ENCODE results near the gene COX8A. TPM values are rescaled to one million over a fixed set of nuclear protein-coding genes. Genes with fewer than 3 reads are reported as not detected.

The COX8A gene
- polyA plus RNA-seq, 2 donors = 737 to 1,011 TPM

DNA sequence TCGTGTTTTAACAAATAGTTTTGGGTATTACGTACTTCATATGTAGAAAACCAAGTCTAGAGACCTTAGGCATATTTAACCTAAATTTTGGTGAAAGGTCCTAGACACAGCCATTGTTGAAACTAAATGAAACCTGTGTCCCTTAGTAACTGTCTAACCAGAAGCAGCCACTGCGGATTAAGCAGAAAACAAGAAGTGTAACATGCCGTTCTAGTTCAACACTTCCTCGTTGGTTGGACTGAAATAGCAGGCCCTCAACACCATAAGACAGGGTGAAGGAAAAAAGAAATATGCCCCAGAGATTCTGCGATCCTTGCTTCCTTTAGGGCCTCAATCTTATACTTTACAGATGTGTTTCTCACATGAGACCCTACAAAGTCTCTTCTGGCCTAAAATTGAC lies 33.6 kb upstream of the COX8A start:
- peaks cover 0 to 17% of the 10 kb centered on the region in 2 donors for H3K4me1 ChIP-seq (ENCODE audit: control insufficient read depth in 2 of 2, insufficient read depth in 2 of 2, low read length in 1 of 2)
- no peak overlapping the region for H3K4me3 ChIP-seq (ENCODE audit: low read depth in 1 of 2, low read length in 2 of 2)
- H3K36me3 ChIP-seq (ENCODE audit: control insufficient read depth in 2 of 2, insufficient read depth in 2 of 2, low read length in 1 of 2) = peaks cover 0 to 3% of the 10 kb centered on the region in 2 donors
- no peaks in the 10 kb centered on the region for H3K27me3 ChIP-seq (ENCODE audit: control insufficient read depth in 1 of 2, insufficient read depth in 2 of 2, low read length in 2 of 2)
- H3K9me3 ChIP-seq (ENCODE audit: control insufficient read depth in 2 of 2, insufficient read depth in 1 of 2, low read depth in 1 of 2, low read length in 1 of 2) = no peaks in the 10 kb centered on the region
- WGBS, 2 donors = 71 to 77% methylated on average over 6 of the region's 6 CpGs
- no peak overlapping the region for H3K27ac ChIP-seq (ENCODE audit: low read depth in 2 of 2, low read length in 1 of 2)

DNA sequence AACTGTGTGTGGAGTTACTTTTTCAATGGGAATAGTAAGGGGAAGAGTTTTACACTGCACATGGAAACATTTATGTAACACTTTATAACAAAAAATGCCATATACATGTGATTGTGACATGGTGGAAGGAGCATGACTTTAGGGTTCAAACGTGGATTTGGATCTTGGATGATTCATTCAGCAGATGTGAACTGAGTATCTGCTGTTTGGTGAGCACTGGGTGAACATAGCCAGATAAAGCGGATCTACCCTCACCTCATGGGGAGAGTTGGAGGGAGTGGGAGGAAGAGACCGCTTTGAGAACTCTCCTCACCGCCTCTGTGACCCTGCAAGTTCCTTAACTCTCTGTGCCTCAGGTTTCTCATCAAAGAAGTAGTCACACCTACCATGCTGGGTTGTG lies 32.5 kb upstream of the COX8A start:
- Histone ChIP-seq H3K27ac (ENCODE audit: low read depth in 2 of 2, low read length in 1 of 2) (no peak overlapping the region), H3K9me3 (ENCODE audit: control insufficient read depth in 2 of 2, insufficient read depth in 1 of 2, low read depth in 1 of 2, low read length in 1 of 2) (no peaks in the 10 kb centered on the region), H3K36me3 (ENCODE audit: control insufficient read depth in 2 of 2, insufficient read depth in 2 of 2, low read length in 1 of 2) (peaks cover 0 to 9% of the 10 kb centered on the region in 2 donors), H3K4me3 (ENCODE audit: low read depth in 1 of 2, low read length in 2 of 2) (no peak overlapping the region), H3K4me1 (ENCODE audit: control insufficient read depth in 2 of 2, insufficient read depth in 2 of 2, low read length in 1 of 2) (peaks cover 0 to 17% of the 10 kb centered on the region in 2 donors), H3K27me3 (ENCODE audit: control insufficient read depth in 1 of 2, insufficient read depth in 2 of 2, low read length in 2 of 2) (no peaks in the 10 kb centered on the region)
- WGBS, 2 donors = 79 to 83% methylated on average over 4 of the region's 4 CpGs

GRCh38 chr11:63942803-63943202 lies 31.6 kb upstream of the COX8A start:
- no peak overlapping the region for H3K4me3 ChIP-seq (ENCODE audit: low read depth in 1 of 2, low read length in 2 of 2)
- H3K9me3 ChIP-seq (ENCODE audit: control insufficient read depth in 2 of 2, insufficient read depth in 1 of 2, low read depth in 1 of 2, low read length in 1 of 2) = no peaks in the 10 kb centered on the region
- 82 to 90% methylated on average over 3 of the region's 3 CpGs for WGBS, 2 donors
- peaks cover 0 to 9% of the 10 kb centered on the region in 2 donors for H3K36me3 ChIP-seq (ENCODE audit: control insufficient read depth in 2 of 2, insufficient read depth in 2 of 2, low read length in 1 of 2)
- H3K27me3 ChIP-seq (ENCODE audit: control insufficient read depth in 1 of 2, insufficient read depth in 2 of 2, low read length in 2 of 2) = no peaks in the 10 kb centered on the region
- H3K27ac ChIP-seq (ENCODE audit: low read depth in 2 of 2, low read length in 1 of 2) = no peak overlapping the region
- H3K4me1 ChIP-seq (ENCODE audit: control insufficient read depth in 2 of 2, insufficient read depth in 2 of 2, low read length in 1 of 2) = peaks cover 0 to 17% of the 10 kb centered on the region in 2 donors

GRCh38 chr11:63944987-63945386 lies 29.4 kb upstream of the COX8A start:
- no peaks in the 10 kb centered on the region for H3K27me3 ChIP-seq (ENCODE audit: control insufficient read depth in 1 of 2, insufficient read depth in 2 of 2, low read length in 2 of 2)
- no peaks in the 10 kb centered on the region for H3K9me3 ChIP-seq (ENCODE audit: control insufficient read depth in 2 of 2, insufficient read depth in 1 of 2, low read depth in 1 of 2, low read length in 1 of 2)
- 35 to 57% methylated on average over 8 of the region's 8 CpGs for WGBS, 2 donors
- peaks cover 0 to 9% of the 10 kb centered on the region in 2 donors for H3K36me3 ChIP-seq (ENCODE audit: control insufficient read depth in 2 of 2, insufficient read depth in 2 of 2, low read length in 1 of 2)
- peaks cover 0 to 13% of the 10 kb centered on the region in 2 donors for H3K4me1 ChIP-seq (ENCODE audit: control insufficient read depth in 2 of 2, insufficient read depth in 2 of 2, low read length in 1 of 2)
- peak overlapping the region in 1 of 2 donors; percentile 56 for H3K27ac ChIP-seq (ENCODE audit: low read depth in 2 of 2, low read length in 1 of 2)
- H3K4me3 ChIP-seq (ENCODE audit: low read depth in 1 of 2, low read length in 2 of 2) = no peak overlapping the region

- Histone ChIP-seq H3K9me3 (ENCODE audit: control insufficient read depth in 2 of 2, insufficient read depth in 1 of 2, low read depth in 1 of 2, low read length in 1 of 2) (no peaks in the 10 kb centered on the region), H3K27ac (ENCODE audit: low read depth in 2 of 2, low read length in 1 of 2) (peak overlapping the region in 1 of 2 donors; percentile 5)
Measured at GRCh38 chr11:63945477-63946163, 28.8 kb upstream of the COX8A start.

GRCh38 chr11:63951779-63952536 lies 22.5 kb upstream of the COX8A start:
- Histone ChIP-seq H3K27ac (ENCODE audit: low read depth in 2 of 2, low read length in 1 of 2) (peak overlapping the region; percentile 78 to 88), H3K4me3 (ENCODE audit: low read depth in 1 of 2, low read length in 2 of 2) (no peak overlapping the region), H3K27me3 (ENCODE audit: control insufficient read depth in 1 of 2, insufficient read depth in 2 of 2, low read length in 2 of 2) (no peaks in the 10 kb centered on the region), H3K4me1 (ENCODE audit: control insufficient read depth in 2 of 2, insufficient read depth in 2 of 2, low read length in 1 of 2) (peaks cover 0 to 8% of the 10 kb centered on the region in 2 donors), H3K9me3 (ENCODE audit: control insufficient read depth in 2 of 2, insufficient read depth in 1 of 2, low read depth in 1 of 2, low read length in 1 of 2) (no peaks in the 10 kb centered on the region), H3K36me3 (ENCODE audit: control insufficient read depth in 2 of 2, insufficient read depth in 2 of 2, low read length in 1 of 2) (peaks cover 8 to 18% of the 10 kb centered on the region in 2 donors)
- WGBS, 2 donors = 45 to 56% methylated on average over 20 of the region's 20 CpGs

More at GRCh38 chr11:63945477-63946163, 28.8 kb upstream of the COX8A start:
- 32 to 39% methylated on average over 14 of the region's 14 CpGs for WGBS, 2 donors
- Histone ChIP-seq H3K4me3 (ENCODE audit: low read depth in 1 of 2, low read length in 2 of 2) (no peak overlapping the region), H3K36me3 (ENCODE audit: control insufficient read depth in 2 of 2, insufficient read depth in 2 of 2, low read length in 1 of 2) (peaks cover 0 to 9% of the 10 kb centered on the region in 2 donors), H3K4me1 (ENCODE audit: control insufficient read depth in 2 of 2, insufficient read depth in 2 of 2, low read length in 1 of 2) (peaks cover 0 to 13% of the 10 kb centered on the region in 2 donors), H3K27me3 (ENCODE audit: control insufficient read depth in 1 of 2, insufficient read depth in 2 of 2, low read length in 2 of 2) (no peaks in the 10 kb centered on the region)

- peak overlapping the region; percentile 78 to 88 for H3K27ac ChIP-seq (ENCODE audit: low read depth in 2 of 2, low read length in 1 of 2)
- no peaks in the 10 kb centered on the region for H3K9me3 ChIP-seq (ENCODE audit: control insufficient read depth in 2 of 2, insufficient read depth in 1 of 2, low read depth in 1 of 2, low read length in 1 of 2)
- peaks cover 8 to 18% of the 10 kb centered on the region in 2 donors for H3K36me3 ChIP-seq (ENCODE audit: control insufficient read depth in 2 of 2, insufficient read depth in 2 of 2, low read length in 1 of 2)
- H3K27me3 ChIP-seq (ENCODE audit: control insufficient read depth in 1 of 2, insufficient read depth in 2 of 2, low read length in 2 of 2) = no peaks in the 10 kb centered on the region
- peaks cover 0 to 9% of the 10 kb centered on the region in 2 donors for H3K4me1 ChIP-seq (ENCODE audit: control insufficient read depth in 2 of 2, insufficient read depth in 2 of 2, low read length in 1 of 2)
- 63 to 81% methylated on average over 4 of the region's 4 CpGs for WGBS, 2 donors
- H3K4me3 ChIP-seq (ENCODE audit: low read depth in 1 of 2, low read length in 2 of 2) = no peak overlapping the region
Measured at GRCh38 chr11:63952570-63952969, 21.9 kb upstream of the COX8A start.

- Histone ChIP-seq H3K27ac (ENCODE audit: low read depth in 2 of 2, low read length in 1 of 2) (no peak overlapping the region), H3K36me3 (ENCODE audit: control insufficient read depth in 2 of 2, insufficient read depth in 2 of 2, low read length in 1 of 2) (peaks cover 8 to 18% of the 10 kb centered on the region in 2 donors), H3K27me3 (ENCODE audit: control insufficient read depth in 1 of 2, insufficient read depth in 2 of 2, low read length in 2 of 2) (no peaks in the 10 kb centered on the region), H3K9me3 (ENCODE audit: control insufficient read depth in 2 of 2, insufficient read depth in 1 of 2, low read depth in 1 of 2, low read length in 1 of 2) (no peaks in the 10 kb centered on the region), H3K4me1 (ENCODE audit: control insufficient read depth in 2 of 2, insufficient read depth in 2 of 2, low read length in 1 of 2) (peaks cover 0 to 15% of the 10 kb centered on the region in 2 donors), H3K4me3 (ENCODE audit: low read depth in 1 of 2, low read length in 2 of 2) (no peak overlapping the region)
- 52 to 71% methylated on average over 5 of the region's 5 CpGs for WGBS, 2 donors
Measured at GRCh38 chr11:63958008-63958407, 16.4 kb upstream of the COX8A start.

DNA sequence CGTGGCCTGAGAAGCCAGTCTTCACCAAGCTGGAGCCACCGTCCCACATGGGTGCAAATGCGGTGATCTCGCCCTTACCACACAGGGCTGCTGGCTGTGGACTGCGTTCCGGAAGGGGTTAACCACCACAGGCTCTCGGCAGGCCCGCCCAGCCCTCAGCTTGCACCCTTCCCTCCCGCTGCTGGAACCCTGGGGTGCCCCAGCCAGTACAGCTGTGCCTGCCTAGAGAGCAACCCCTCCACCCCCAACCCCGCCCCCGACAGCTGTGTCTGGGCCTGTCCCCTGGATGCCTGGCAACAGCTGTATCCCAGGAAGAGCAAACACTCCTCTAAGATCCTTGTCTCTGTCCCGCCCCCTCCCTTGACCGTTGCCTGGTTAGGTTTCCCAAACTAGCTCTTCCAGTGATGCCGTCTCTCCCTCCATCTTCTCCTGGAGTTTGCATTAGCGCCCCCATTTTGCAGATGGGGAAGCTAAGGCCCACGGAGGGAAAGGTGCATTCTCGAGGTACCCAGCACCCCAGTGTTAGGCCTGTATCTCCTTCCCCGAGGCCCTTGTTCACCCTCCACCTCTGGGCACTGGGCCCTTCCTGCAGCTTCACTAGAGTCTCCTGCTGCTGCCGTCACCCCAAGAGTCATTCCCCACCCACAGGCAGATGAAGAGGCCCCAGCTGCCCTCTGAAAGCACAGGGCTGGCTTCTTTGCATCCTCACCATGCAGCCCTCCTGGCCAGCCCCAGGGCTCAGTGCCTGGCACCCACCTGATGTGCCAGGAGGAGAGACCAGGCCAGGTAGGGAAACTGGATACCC lies 12.6 kb upstream of the COX8A start:
- 22 to 32% methylated on average over 18 to 19 of the region's 19 CpGs for WGBS, 2 donors

More for the DNA sequence above, 12.6 kb upstream of the COX8A start:
- Histone ChIP-seq H3K4me1 (ENCODE audit: control insufficient read depth in 2 of 2, insufficient read depth in 2 of 2, low read length in 1 of 2) (peaks cover 0 to 15% of the 10 kb centered on the region in 2 donors), H3K27ac (ENCODE audit: low read depth in 2 of 2, low read length in 1 of 2) (no peak overlapping the region), H3K36me3 (ENCODE audit: control insufficient read depth in 2 of 2, insufficient read depth in 2 of 2, low read length in 1 of 2) (no peaks in the 10 kb centered on the region), H3K9me3 (ENCODE audit: control insufficient read depth in 2 of 2, insufficient read depth in 1 of 2, low read depth in 1 of 2, low read length in 1 of 2) (no peaks in the 10 kb centered on the region), H3K27me3 (ENCODE audit: control insufficient read depth in 1 of 2, insufficient read depth in 2 of 2, low read length in 2 of 2) (no peaks in the 10 kb centered on the region), H3K4me3 (ENCODE audit: low read depth in 1 of 2, low read length in 2 of 2) (no peak overlapping the region)
